ENCODE results near the gene SPECC1.

The SPECC1 gene

GRCh38 chr17:20053361-20053964 lies 44.3 kb downstream of the SPECC1 start:
- Histone ChIP-seq H3K36me3 (ENCODE audit: control insufficient read depth, low read length) (no peaks in the 10 kb centered on the region), H3K27me3 (ENCODE audit: control insufficient read depth, low read length) (peaks cover 19% of the 10 kb centered on the region), H3K9me3 (ENCODE audit: control insufficient read depth, insufficient read depth, low read length) (no peaks in the 10 kb centered on the region), H3K27ac (ENCODE audit: low read depth, low read length) (no peak overlapping the region), H4K20me1 (ENCODE audit: control insufficient read depth, insufficient read depth, low read depth, low read length) (no peaks in the 10 kb centered on the region), H3K9me2 (replicated peaks; ENCODE audit: control insufficient read depth, low read length) (no peaks in the 10 kb centered on the region), H3K4me3 (ENCODE audit: low read length) (no peak overlapping the region), H3K79me2 (ENCODE audit: control insufficient read depth, low read length) (no peaks in the 10 kb centered on the region), H3K4me1 (ENCODE audit: control insufficient read depth, low read length) (no peaks in the 10 kb centered on the region), H3F3A (ENCODE audit: control insufficient read depth, insufficient read depth) (no peaks in the 10 kb centered on the region), H3K4me2 (ENCODE audit: low read length) (no peak overlapping the region)
- TF ChIP-seq, protein P1, sequence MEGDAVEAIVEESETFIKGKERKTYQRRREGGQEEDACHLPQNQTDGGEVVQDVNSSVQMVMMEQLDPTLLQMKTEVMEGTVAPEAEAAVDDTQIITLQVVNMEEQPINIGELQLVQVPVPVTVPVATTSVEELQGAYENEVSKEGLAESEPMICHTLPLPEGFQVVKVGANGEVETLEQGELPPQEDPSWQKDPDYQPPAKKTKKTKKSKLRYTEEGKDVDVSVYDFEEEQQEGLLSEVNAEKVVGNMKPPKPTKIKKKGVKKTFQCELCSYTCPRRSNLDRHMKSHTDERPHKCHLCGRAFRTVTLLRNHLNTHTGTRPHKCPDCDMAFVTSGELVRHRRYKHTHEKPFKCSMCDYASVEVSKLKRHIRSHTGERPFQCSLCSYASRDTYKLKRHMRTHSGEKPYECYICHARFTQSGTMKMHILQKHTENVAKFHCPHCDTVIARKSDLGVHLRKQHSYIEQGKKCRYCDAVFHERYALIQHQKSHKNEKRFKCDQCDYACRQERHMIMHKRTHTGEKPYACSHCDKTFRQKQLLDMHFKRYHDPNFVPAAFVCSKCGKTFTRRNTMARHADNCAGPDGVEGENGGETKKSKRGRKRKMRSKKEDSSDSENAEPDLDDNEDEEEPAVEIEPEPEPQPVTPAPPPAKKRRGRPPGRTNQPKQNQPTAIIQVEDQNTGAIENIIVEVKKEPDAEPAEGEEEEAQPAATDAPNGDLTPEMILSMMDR (IDR thresholded peaks at IDR 0.05; ENCODE audit: low read depth, low read length, poor library complexity, severe bottlenecking) = no peak
- no peak for TF ChIP-seq EZH2phosphoT487 (IDR thresholded peaks at IDR 0.05; ENCODE audit: borderline replicate concordance, low read length)

DNA sequence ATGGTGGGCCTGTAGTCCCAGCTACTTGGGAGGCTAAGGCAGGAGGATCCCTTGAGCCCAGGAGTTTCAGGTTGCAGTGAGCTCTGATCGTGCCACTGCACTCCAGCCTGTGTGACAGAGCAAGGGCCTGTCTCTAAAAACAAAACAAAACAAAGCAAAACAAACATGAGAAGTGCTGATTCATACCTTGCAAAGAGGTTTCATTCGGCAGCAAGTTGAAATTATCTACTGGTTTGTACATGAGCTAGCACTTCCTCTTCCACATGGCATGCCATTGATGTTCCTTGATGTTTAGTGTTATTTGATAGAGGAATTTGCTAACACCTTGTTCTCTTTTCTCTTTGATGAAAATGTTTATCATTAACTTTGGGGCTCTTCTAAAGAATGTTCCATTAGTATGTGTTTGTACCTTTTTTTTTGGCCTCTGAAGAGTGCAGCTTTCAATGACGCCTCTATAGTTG lies 50.6 kb downstream of the SPECC1 start:
- Histone ChIP-seq H3K79me2 (ENCODE audit: control insufficient read depth, low read length) (no peaks in the 10 kb centered on the region), H3K4me1 (ENCODE audit: control insufficient read depth, low read length) (no peaks in the 10 kb centered on the region)
- TF ChIP-seq, protein P1 (IDR thresholded peaks at IDR 0.05; ENCODE audit: low read depth, low read length, poor library complexity, severe bottlenecking) = no peak
- no peak for TF ChIP-seq EZH2phosphoT487 (IDR thresholded peaks at IDR 0.05; ENCODE audit: borderline replicate concordance, low read length)

DNA sequence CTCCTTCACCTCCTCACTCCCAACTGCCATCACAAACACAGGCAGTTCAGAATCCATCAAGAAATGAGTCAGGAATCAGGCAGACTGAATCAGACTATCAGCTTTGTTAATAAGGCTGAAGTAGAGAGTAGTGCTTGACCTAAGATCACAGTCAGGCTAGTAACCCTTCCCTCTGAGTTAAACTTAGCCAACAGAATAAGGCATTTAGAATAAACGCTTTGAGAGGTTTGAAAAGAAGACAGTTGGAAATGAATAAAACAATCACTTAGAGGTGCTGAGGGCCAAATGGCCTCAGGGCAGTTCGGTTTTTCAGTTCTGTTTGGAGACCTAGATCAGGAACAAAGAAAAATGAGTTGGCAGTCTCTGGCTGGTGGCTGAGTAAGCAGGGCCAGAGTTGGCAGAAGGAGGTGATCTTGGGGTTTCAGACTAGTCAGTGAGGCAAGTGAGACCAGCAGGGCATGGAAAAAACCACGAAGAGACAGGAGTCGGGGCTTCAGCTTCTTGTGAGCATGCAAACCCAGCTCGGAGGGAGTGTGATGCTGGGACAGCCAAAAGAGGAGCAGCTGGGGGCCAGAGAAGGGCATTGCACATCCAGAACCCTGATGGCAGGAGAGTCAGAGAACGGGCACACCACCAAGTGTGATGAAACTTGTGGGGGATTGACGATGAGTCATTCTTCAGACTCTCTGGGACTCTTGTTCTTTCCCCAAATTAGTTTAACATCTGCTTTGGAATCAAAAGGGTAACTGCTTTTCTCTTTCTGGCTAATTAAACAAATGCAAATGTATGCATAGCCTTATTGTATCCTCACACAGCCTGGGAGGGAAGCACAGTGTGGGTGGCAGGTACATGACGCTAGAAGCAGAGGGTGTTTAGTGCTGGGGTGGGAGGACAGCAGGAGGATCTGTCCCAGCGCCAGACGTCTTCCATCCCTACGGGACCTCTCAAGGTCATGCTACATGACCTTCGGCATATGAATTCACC lies 54.8 kb downstream of the SPECC1 start:
- no peaks in the 10 kb centered on the region for H3K79me2 ChIP-seq (ENCODE audit: control insufficient read depth, low read length)
- no peaks in the 10 kb centered on the region for H3K9me2 ChIP-seq (replicated peaks; ENCODE audit: control insufficient read depth, low read length)
- TF ChIP-seq, protein P1 (IDR thresholded peaks at IDR 0.05; ENCODE audit: low read depth, low read length, poor library complexity, severe bottlenecking) = no peak
- TF ChIP-seq EZH2phosphoT487 (IDR thresholded peaks at IDR 0.05; ENCODE audit: borderline replicate concordance, low read length) = no peak
- no peaks in the 10 kb centered on the region for H3F3A ChIP-seq (ENCODE audit: control insufficient read depth, insufficient read depth)
- no peaks in the 10 kb centered on the region for H3K4me1 ChIP-seq (ENCODE audit: control insufficient read depth, low read length)
- H3K4me3 ChIP-seq (ENCODE audit: low read length) = no peak overlapping the region
- H3K27me3 ChIP-seq (ENCODE audit: control insufficient read depth, low read length) = peaks cover 9% of the 10 kb centered on the region
- no peaks in the 10 kb centered on the region for H3K9me3 ChIP-seq (ENCODE audit: control insufficient read depth, insufficient read depth, low read length)
- no peak overlapping the region for H3K27ac ChIP-seq (ENCODE audit: low read depth, low read length)
- no peaks in the 10 kb centered on the region for H4K20me1 ChIP-seq (ENCODE audit: control insufficient read depth, insufficient read depth, low read depth, low read length)
- no peaks in the 10 kb centered on the region for H3K36me3 ChIP-seq (ENCODE audit: control insufficient read depth, low read length)
- no peak overlapping the region for H3K4me2 ChIP-seq (ENCODE audit: low read length)

More for the DNA sequence above, 50.6 kb downstream of the SPECC1 start:
- Histone ChIP-seq H3K4me2 (ENCODE audit: low read length) (no peak overlapping the region), H4K20me1 (ENCODE audit: control insufficient read depth, insufficient read depth, low read depth, low read length) (no peaks in the 10 kb centered on the region), H3K36me3 (ENCODE audit: control insufficient read depth, low read length) (no peaks in the 10 kb centered on the region), H3K27ac (ENCODE audit: low read depth, low read length) (no peak overlapping the region), H3K9me2 (replicated peaks; ENCODE audit: control insufficient read depth, low read length) (no peaks in the 10 kb centered on the region), H3F3A (ENCODE audit: control insufficient read depth, insufficient read depth) (no peaks in the 10 kb centered on the region), H3K27me3 (ENCODE audit: control insufficient read depth, low read length) (peaks cover 13% of the 10 kb centered on the region), H3K4me3 (ENCODE audit: low read length) (no peak overlapping the region), H3K9me3 (ENCODE audit: control insufficient read depth, insufficient read depth, low read length) (no peaks in the 10 kb centered on the region)
